DND-41 (cell line): ENCODE data around the gene ZNF580.

ENCODE experiments used
- CTCF ChIP-seq: IDR thresholded peaks from 2 replicates; pipeline ENCODE4 v1.5.1; 2012; ENCODE audit warnings: borderline replicate concordance, low read length, moderate library complexity, mild to moderate bottlenecking; ENCODE audit not compliant: poor library complexity, severe bottlenecking; ENCODE audit errors: extremely low read depth
- EZH2 ChIP-seq: IDR thresholded peaks from 3 replicates; pipeline ENCODE4 v1.6.1; 2012; ENCODE audit warnings: borderline replicate concordance, low read depth, mild to moderate bottlenecking, moderate library complexity, low read length, inconsistent platforms; ENCODE audit not compliant: severe bottlenecking

GRCh38 chr19:55689411-55690108 lies 48.8 kb downstream of the ZNF580 start:
- TF ChIP-seq CTCF, result no peak
- no peak for TF ChIP-seq EZH2
